Measurements from ENCODE around the gene KRTAP1-5.

DNA sequence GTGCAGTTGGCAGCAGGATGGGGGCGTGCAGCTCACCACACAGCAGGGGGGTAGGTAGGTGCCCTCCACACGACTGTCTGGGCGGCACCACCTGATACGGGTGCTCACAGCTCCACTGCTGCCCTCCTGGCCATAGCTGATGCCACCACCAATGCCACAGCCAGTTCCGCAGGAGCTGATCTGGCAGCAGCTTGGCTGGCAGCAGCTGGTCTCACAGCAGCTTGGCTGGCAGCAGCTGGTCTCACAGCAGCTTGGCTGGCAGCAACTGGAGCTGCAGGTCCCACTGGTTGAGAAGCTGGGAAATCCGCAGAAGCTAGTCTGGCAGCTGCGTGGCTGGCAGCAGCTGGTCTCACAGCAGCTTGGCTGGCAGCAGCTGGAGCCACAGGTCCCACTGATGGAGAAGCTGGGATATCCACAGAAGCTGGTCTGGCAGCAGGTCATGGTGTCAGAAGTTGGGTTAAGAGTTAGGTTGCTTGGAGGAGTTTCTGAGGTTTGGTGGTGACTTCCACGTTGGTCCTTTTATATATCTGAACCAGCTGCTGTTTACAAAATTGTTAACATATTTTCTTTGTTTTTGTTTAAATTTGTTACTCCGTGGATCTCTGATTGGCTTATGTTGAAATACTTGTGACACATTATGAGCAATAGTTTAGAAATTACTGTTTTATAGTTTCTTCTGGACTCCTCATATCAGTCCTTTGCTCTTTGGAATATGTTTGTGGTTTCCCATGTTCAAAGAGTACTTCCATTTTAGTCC is at the start of gene KRTAP1-5:
- TF ChIP-seq, protein P1, sequence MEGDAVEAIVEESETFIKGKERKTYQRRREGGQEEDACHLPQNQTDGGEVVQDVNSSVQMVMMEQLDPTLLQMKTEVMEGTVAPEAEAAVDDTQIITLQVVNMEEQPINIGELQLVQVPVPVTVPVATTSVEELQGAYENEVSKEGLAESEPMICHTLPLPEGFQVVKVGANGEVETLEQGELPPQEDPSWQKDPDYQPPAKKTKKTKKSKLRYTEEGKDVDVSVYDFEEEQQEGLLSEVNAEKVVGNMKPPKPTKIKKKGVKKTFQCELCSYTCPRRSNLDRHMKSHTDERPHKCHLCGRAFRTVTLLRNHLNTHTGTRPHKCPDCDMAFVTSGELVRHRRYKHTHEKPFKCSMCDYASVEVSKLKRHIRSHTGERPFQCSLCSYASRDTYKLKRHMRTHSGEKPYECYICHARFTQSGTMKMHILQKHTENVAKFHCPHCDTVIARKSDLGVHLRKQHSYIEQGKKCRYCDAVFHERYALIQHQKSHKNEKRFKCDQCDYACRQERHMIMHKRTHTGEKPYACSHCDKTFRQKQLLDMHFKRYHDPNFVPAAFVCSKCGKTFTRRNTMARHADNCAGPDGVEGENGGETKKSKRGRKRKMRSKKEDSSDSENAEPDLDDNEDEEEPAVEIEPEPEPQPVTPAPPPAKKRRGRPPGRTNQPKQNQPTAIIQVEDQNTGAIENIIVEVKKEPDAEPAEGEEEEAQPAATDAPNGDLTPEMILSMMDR (IDR thresholded peaks at IDR 0.05), result no peak
- no peak for TF ChIP-seq POLR2A (IDR thresholded peaks at IDR 0.05)

Data from body of pancreas (tissue), 4 donors.